Stimulated activated naive CD4-positive, alpha-beta T cell treated with Interleukin-2 at 50 U/mL for 16 hours (primary cell): ENCODE measurements around the gene GRAP2.

ENCODE experiments used
- DNase-seq: peaks from one replicate; lab custom pipeline; 2025; lab: John Stamatoyannopoulos, UW

GRAP2 gene

GRCh38 chr22:39925273-39925672 is 24.4 kb downstream of the GRAP2 start:
- no peak for DNase-seq

DNA sequence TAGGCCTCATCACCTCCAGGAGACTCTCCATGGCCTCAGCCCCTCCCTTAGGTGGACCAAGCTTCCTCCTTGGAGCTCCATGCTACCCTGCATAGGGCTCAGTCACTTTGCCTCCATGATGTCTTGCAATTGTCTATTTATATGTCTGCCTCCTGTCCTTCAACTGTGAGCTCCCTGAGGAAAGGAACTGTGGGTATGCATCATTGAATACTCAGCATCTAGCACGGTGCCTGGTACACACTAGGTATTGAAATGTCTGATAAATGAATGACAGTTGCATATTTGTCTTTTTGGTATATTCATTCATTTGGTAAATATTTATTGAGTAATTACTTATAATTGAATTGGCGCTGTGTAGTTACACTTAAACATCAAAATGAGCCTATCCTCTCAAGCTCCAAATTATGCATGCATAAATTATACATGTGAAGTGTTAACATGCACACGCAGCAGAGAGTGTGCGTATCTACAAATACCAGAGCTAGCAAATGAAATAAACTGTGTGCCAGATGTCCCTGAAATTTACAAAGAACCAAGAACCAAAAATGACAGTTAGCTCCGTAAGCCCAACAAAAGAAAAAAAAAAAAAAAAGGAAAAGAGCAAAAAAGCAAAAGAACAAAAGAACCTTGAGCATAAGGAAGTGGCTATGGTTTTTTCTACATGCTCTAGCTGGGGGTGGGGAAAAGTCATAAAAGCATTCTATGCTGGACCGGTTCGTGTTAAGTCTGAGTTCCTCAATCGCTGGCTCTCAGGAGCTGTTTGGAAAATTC is 25.2 kb downstream of the GRAP2 start:
- no peak for DNase-seq

GRCh38 chr22:39926753-39927152 is 25.9 kb downstream of the GRAP2 start:
- no peak for DNase-seq

GRCh38 chr22:39927544-39927943 is 26.7 kb downstream of the GRAP2 start:
- no peak for DNase-seq

DNA sequence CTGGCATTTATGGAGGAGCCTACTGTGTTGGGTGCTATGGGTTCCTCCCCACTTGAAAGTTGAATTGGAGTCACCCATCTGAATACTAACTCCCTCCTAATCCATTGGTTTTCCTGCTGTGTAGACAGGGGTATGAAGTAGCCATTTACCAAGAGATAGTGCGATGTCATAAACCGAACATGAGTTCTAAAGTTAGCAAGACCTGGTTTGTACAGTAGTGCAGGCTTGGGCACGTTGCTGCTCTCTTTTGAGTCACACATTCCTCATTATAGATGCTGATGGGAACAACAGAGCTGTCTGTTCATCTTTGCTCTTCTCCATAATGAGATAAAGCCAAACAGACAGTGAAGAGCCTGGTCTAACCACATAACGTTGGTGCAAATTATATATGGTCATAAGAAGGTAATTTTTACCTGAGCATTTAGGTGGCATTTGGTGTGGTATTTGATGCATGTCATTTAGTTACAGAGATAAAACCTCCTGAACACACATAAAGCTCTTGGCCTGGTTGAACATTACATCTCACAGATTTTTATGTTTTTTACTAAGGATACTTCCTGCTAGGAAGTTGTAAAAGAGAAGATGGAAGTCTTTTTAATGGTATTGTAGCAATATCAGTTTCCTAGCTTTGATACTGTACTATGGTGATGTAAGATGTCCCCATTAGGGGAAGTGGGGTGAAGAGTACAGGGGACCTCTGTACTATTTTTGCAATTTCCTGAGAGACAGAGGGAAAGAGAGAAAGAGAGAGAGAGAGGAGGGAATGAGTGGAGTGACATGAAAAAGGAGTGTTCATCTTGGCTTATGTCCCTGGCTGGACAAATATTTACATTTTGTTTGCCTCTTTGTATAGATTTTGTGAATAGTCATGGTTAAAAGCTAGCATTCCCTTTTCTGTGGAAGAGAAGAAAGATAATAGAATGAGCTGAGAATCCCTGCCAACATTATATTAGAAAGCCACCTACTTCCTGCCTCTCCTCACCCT is 27.9 kb downstream of the GRAP2 start:
- no peak for DNase-seq

DNA sequence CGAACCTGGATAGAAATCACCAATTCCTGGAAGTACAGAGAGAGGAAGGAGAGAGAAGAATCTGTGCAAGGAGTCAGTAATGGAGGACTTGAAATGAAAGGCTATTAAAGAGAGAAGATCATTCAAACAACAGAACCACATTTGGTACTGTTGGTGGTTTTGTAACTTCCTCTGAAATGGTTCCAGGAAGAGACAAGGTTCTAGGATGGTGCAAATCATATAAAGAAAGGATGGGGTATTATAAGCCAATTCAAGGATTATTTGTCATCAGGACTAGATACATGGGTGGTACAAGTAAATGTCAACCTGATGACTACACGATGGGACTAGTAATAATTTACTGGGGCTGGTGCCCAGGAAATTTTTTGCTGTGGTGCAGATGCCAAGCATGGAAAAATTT is 30.4 kb downstream of the GRAP2 start:
- DNase-seq: no peak

DNA sequence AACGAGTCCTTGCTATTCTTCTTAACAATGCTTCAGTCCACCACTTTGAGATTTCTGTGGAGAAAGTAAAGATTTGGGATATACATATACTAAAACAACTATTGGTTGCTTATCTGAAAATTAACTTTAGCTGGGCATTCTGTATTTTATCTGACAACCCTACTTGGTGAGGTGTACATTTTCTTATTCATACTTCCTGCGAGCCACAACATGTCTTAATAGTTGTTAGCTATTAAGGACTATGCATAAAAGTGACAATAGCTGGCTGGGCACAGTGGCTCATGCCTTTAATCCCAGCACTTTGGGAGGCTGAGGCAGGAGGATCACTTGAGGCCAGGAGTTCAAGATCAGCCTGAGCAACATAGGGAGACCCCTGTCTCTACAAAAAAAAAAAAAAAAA is 31.3 kb downstream of the GRAP2 start:
- DNase-seq: no peak

GRCh38 chr22:39932918-39933649 is 32.2 kb downstream of the GRAP2 start:
- DNase-seq: peak; percentile 33

DNA sequence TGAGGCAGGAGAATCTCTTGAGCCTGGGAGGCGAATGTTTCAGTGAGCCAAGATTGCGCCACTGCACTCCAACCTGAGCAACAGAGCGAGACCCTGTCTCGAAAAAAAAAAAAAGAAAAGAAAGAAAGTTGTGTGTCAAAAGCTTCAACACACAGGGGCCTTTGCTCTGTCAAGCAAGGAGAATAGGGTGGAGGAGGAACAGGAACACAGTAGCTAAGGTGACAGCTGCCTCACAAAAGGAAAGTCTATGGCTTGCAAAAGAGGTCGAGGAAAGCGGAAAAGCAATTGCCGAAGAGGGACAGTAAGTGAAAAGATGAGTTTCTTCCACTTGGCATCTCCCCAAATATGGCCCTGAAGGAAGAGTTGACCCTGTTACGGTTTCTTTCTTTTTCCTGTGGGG is 32.9 kb downstream of the GRAP2 start:
- DNase-seq: no peak

DNA sequence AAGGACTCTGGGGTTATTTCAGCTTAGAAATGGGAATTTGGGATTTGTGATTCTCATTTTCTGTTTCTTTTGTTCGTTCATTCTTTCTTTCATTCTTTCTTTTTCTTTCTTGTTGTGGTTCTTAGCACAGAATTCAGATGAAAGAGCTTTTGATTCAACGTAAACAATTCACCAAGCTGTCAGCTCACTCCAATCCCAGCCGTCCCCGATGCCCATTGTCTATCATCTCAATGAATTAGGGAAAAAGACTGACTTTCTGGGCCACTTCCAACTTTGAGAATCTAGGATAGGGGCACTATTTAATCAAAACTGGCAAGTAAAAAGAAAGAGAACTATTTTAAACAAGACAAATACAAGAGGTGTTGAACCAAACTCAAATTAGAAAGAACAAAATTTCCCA is 34.2 kb downstream of the GRAP2 start:
- DNase-seq: no peak

- no peak for DNase-seq
Measured at GRCh38 chr22:39935612-39936011, 34.7 kb downstream of the GRAP2 start.

- DNase-seq: no peak
Measured at GRCh38 chr22:39936523-39937145, 35.8 kb downstream of the GRAP2 start.

- DNase-seq: no peak
Measured at GRCh38 chr22:39937906-39938305, 37.0 kb downstream of the GRAP2 start.

- DNase-seq: peak; percentile 63
Measured at GRCh38 chr22:39938509-39939111, 37.7 kb downstream of the GRAP2 start.

GRCh38 chr22:39939830-39940229 is 38.9 kb downstream of the GRAP2 start:
- no peak for DNase-seq

DNA sequence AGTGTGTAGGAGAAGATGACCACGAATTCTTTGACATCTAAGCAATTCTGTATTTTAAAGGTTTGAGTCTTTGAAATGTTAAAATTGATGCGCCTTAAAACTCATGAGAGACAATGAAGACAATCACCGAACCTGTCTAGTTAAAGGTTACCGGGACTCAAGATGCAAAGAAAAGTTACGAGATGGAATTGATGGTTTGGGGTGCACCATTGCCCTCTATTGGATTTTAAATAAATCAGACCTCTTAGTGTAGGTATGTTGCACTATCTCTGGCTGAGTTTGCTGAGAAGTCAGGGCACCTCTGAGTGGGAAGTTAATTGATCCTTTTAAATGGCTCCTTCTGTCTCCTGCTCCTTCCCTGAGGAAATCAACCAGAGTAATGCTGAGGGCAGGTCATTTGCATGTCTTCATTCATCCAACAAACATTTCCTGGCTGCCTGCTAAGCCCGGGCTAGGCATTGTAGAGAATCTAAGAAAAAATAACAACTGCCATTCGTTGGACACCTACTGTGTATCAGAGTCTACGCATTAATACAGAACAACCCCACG is 39.9 kb downstream of the GRAP2 start:
- no peak for DNase-seq

DNA sequence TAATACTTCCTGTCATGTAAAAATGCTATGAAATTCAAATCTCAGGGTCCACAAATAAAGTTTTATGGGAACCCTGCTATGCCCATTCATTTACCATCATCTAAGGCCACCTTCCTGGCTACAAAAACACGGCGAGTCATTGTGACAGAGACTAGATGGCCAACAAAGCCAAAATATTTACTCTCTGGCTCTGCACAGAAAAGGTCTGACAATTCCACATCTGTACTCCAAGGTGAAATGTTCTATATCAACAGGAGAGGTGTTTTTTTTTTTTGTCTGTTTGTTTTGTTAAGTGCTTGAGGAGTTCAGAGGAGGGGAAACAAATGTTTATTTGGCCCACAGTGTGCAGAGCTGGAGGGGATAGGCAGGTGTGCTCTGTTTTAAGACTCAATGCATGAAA is 40.7 kb downstream of the GRAP2 start:
- DNase-seq: no peak

GRCh38 chr22:39942439-39943230 is 41.8 kb downstream of the GRAP2 start:
- no peak for DNase-seq

DNA sequence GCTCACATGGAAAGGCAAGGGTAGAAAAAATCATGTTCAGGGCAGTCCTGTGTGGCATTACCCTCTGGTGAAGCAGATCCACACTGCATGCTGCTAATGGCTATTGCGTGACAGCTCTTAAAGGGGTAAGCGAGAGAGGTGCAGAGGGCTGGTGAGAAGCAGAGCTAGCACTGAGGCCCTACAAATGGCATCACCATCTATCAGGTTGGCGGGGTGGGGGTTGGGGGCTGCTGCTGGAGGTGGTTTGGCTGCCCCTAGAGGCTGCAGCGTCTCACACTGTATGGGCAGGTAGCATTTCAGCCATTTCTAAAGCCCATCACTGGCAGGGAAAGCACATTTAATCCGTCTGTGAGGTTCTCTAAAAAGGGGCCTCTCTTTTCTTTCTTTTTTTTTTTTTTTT is 42.5 kb downstream of the GRAP2 start:
- no peak for DNase-seq
